AG10803 (cell line): ENCODE data around the gene COPS3.

Experiments
- DNase-seq: peaks from one replicate; pipeline ENCODE4 v3.0.0; 2010; ENCODE audit warnings: low read depth
- H3K4me3 ChIP-seq: 2 replicates; pipeline ENCODE4 v1.5.1; 2011; ENCODE audit warnings: mild to moderate bottlenecking, low read length, control low read depth
- CTCF ChIP-seq: conservative IDR thresholded peaks from 2 replicates; pipeline ENCODE4 v1.5.1; 2011; ENCODE audit warnings: mild to moderate bottlenecking, low read length, control low read depth, inconsistent platforms

The COPS3 gene

GRCh38 chr17:17322516-17323510 is 41.8 kb upstream of the COPS3 start:
- TF ChIP-seq CTCF: no peak
- no peak for DNase-seq

GRCh38 chr17:17321356-17322025 is 40.4 kb upstream of the COPS3 start:
- DNase-seq: no peak
- no peak for TF ChIP-seq CTCF
- H3K4me3 ChIP-seq: no peak overlapping the region

More at GRCh38 chr17:17322516-17323510, 41.8 kb upstream of the COPS3 start:
- H3K4me3 ChIP-seq: no peak overlapping the region

- no peak overlapping the region for H3K4me3 ChIP-seq
Observed at GRCh38 chr17:17320911-17321220, 39.8 kb upstream of the COPS3 start.

GRCh38 chr17:17320188-17320910 is 39.3 kb upstream of the COPS3 start:
- TF ChIP-seq CTCF: no peak
- no peak for DNase-seq
- H3K4me3 ChIP-seq: no peak overlapping the region

More at GRCh38 chr17:17320911-17321220, 39.8 kb upstream of the COPS3 start:
- DNase-seq: no peak
- TF ChIP-seq CTCF: no peak

GRCh38 chr17:17315142-17315821 is 34.2 kb upstream of the COPS3 start:
- DNase-seq: no peak
- no peak overlapping the region for H3K4me3 ChIP-seq
- TF ChIP-seq CTCF: no peak

GRCh38 chr17:17314501-17315071 is 33.5 kb upstream of the COPS3 start:
- DNase-seq: no peak

More at GRCh38 chr17:17314501-17315071, 33.5 kb upstream of the COPS3 start:
- no peak for TF ChIP-seq CTCF
- H3K4me3 ChIP-seq: no peak overlapping the region
